ACHN (cell line): ENCODE measurements around the gene KIF1A.

Experiments
- DNase-seq: peaks from one replicate; pipeline ENCODE4 v3.0.0-alpha.2; 2015
- in situ Hi-C: cut with HindIII; loops from 2 replicates; pipeline ENCODE4 v1.10.0; 2017; ENCODE audit warnings: low sequenced_read_pairs, low pct_ligation_motif_present, low pct_unique_long_range_greater_than_20kb

Gene KIF1A

GRCh38 chr2:240792629-240793312 is 27.2 kb downstream of the KIF1A start:
- in situ Hi-C loops = no loop called here
- no peak for DNase-seq

- in situ Hi-C loops = no loop called here
- DNase-seq = no peak
Measured at GRCh38 chr2:240791821-240792628, 28.0 kb downstream of the KIF1A start.

- in situ Hi-C loops = no loop called here
- no peak for DNase-seq
Measured at GRCh38 chr2:240791221-240791800, 28.7 kb downstream of the KIF1A start.

GRCh38 chr2:240790370-240791220 is 29.4 kb downstream of the KIF1A start:
- DNase-seq = no peak
- in situ Hi-C loops = no loop called here

- DNase-seq = no peak
- in situ Hi-C loops = no loop called here
Measured at GRCh38 chr2:240789501-240790369, 30.3 kb downstream of the KIF1A start.

GRCh38 chr2:240789051-240789453 is 31.0 kb downstream of the KIF1A start:
- no peak for DNase-seq
- in situ Hi-C loops = no loop called here

- in situ Hi-C loops = no loop called here
- no peak for DNase-seq
Measured at GRCh38 chr2:240788482-240788881, 31.5 kb downstream of the KIF1A start.

- in situ Hi-C loops = no loop called here
- no peak for DNase-seq
Measured at GRCh38 chr2:240787521-240788472, 32.2 kb downstream of the KIF1A start.

GRCh38 chr2:240786871-240787311 is 33.1 kb downstream of the KIF1A start:
- in situ Hi-C loops = no loop called here
- DNase-seq = no peak

GRCh38 chr2:240786355-240786841 is 33.6 kb downstream of the KIF1A start:
- in situ Hi-C loops = no loop called here
- DNase-seq = no peak

- in situ Hi-C loops = no loop called here
- no peak for DNase-seq
Measured at GRCh38 chr2:240785424-240786335, 34.3 kb downstream of the KIF1A start.

- in situ Hi-C loops = no loop called here
- no peak for DNase-seq
Measured at GRCh38 chr2:240784629-240785423, 35.2 kb downstream of the KIF1A start.

- in situ Hi-C loops = no loop called here
- no peak for DNase-seq
Measured at GRCh38 chr2:240783819-240784621, 36.0 kb downstream of the KIF1A start.
